ENCODE measurements around the gene VPS13C.

The VPS13C gene

DNA sequence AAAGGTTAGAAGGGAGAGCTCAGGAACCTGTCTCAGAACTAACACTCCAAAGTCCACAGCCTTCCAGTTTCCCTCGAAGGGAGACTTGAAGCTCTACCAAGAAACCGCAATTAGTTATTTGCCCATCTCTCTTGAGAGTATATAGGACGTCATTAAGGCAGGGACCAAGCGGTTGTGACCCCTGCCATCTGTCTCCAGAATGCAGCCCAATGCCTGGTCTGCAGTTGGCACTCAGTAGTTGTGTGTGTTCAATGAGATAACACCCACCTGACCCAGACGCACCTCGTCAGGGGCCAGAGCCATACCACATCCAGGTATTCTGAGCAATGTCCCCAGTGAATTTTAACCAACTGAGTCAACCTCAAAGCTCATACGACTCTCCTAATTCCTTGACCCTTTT lies 251.0 kb downstream of the VPS13C start:
- no peak for DNase-seq

DNA sequence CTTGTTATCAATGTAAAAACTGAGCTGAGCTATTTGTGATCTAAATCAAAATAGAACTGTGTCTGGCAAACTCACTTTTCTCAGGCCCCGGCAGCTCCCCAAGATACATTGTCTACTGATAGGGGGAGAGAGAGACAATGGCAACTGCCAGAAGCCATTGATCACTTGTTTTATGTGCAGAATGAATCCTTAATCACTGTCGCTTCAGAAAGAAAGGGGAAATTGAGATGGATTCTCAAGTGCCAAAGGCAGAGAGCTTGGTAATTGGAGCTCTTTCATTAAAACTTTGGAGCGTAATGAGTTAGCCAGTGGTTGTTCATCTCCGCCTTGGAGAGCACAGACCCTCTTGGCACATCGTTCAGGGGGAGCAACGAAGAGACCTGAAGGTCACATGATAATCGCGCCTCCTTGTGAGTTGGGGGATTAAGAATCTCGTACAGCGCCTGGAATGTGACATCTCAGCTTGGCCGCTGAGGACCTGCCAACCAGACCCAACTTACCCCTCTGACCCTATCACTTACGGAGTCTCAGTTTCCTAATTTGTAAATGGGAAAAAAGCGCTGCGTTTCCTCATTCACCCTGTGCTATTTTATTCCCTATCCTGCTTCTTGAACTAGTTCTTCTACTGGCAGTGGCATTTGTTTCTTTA lies 252.8 kb downstream of the VPS13C start:
- no peak for DNase-seq

Data from activated CD4-positive, alpha-beta T cell treated with anti-CD3 and anti-CD28 coated beads, Interleukin-2, amount 50 U/mL, for 4 hours (primary cell).